Lower lobe of right lung (tissue), 2 donors: Measurements from ENCODE around the gene ACSS1. TPM values are rescaled to one million over a fixed set of nuclear protein-coding genes. Genes with fewer than 3 reads are reported as not detected.

Experiments used
- ATAC-seq, 2 donors: fragments of 200-7000 bp; cut with Tn5 transposase; one replicate each; pipeline ENCODE4 v1.9.1; 2020 to 2022; ENCODE audit warnings: mild to moderate bottlenecking in 2 of 2, moderate library complexity in 2 of 2
- DNase-seq: peaks from one replicate; pipeline ENCODE4 v3.0.0-alpha.2; 2020
- H3K27ac ChIP-seq: fragments of 200-600 bp; one replicate; pipeline ENCODE4 v1.8.0; 2022
- H3K27me3 ChIP-seq: fragments of 200-600 bp; one replicate; pipeline ENCODE4 v1.8.0; 2022; ENCODE audit warnings: low read depth
- H3K36me3 ChIP-seq: fragments of 200-600 bp; one replicate; pipeline ENCODE4 v1.8.0; 2022; ENCODE audit warnings: mild to moderate bottlenecking
- H3K4me1 ChIP-seq: fragments of 200-600 bp; one replicate; pipeline ENCODE4 v1.8.0; 2022
- H3K4me3 ChIP-seq: fragments of 200-600 bp; one replicate; pipeline ENCODE4 v1.8.0; 2022; ENCODE audit warnings: mild to moderate bottlenecking
- H3K9me3 ChIP-seq: fragments of 200-600 bp; one replicate; pipeline ENCODE4 v1.8.0; 2022
- CTCF ChIP-seq: fragments of 200-600 bp; IDR thresholded peaks from one replicate; pipeline ENCODE4 v1.8.0; 2022; ENCODE audit warnings: antibody characterized with exemption, mild to moderate bottlenecking
- intact Hi-C: fragments of 100-400 bp; cut with DNase I; formaldehyde crosslinking; loops from one replicate; pipeline ENCODE4 v1.11.0; 2022
- total RNA-seq: library from RNA; stranded (reverse); fragmentation: NEBNext Ultra II Directional; extraction: Animal tissue kit (Norgen Biotek cat#: 25700); gene quantifications from one replicate; pipeline ENCODE4 v1.2.1, GENCODE V29; 2021
- donor health status: DM: no; HTN: yes; CAD: no; lungs with severe emphysema.

Gene ACSS1
- total RNA-seq, 1 donor from 2014 or later, result 41.8 TPM

GRCh38 chr20:25049261-25050060 is 8.5 kb downstream of the ACSS1 start:
- intact Hi-C loops, result no loop called here
- TF ChIP-seq CTCF, result no peak
- no peaks in the 10 kb centered on the region for H3K9me3 ChIP-seq
- no peaks in the 10 kb centered on the region for H3K27me3 ChIP-seq
- ATAC-seq, result no peak
- H3K36me3 ChIP-seq, result peaks cover 31% of the 10 kb centered on the region
- DNase-seq, result no peak
- no peak overlapping the region for H3K27ac ChIP-seq
- H3K4me1 ChIP-seq, result peaks cover 82% of the 10 kb centered on the region
- no peak overlapping the region for H3K4me3 ChIP-seq

- no peaks in the 10 kb centered on the region for H3K27me3 ChIP-seq
- H3K4me3 ChIP-seq, result no peak overlapping the region
- H3K27ac ChIP-seq, result no peak overlapping the region
- peaks cover 73% of the 10 kb centered on the region for H3K4me1 ChIP-seq
- TF ChIP-seq CTCF, result no peak
- intact Hi-C loops, result no loop called here
- ATAC-seq, result peak; percentile 47 to 61
- H3K9me3 ChIP-seq, result no peaks in the 10 kb centered on the region
- peak; percentile 64 for DNase-seq
- peaks cover 36% of the 10 kb centered on the region for H3K36me3 ChIP-seq
These were observed 9.4 kb downstream of the ACSS1 start for GRCh38 chr20:25048519-25048952.

- ATAC-seq (peak; percentile 2 to 52), DNase-seq (peak; percentile 62)
- intact Hi-C loops, result no loop called here
- TF ChIP-seq CTCF, result no peak
- H3K27ac ChIP-seq, result no peak overlapping the region
- H3K27me3 ChIP-seq, result no peaks in the 10 kb centered on the region
- peaks cover 36% of the 10 kb centered on the region for H3K36me3 ChIP-seq
- H3K9me3 ChIP-seq, result no peaks in the 10 kb centered on the region
- no peak overlapping the region for H3K4me3 ChIP-seq
- H3K4me1 ChIP-seq, result peaks cover 73% of the 10 kb centered on the region
These were observed 10.2 kb downstream of the ACSS1 start for GRCh38 chr20:25047766-25048165.

GRCh38 chr20:25046736-25047666 is 10.9 kb downstream of the ACSS1 start:
- DNase-seq (peak; percentile 31), ATAC-seq (no peak)
- no peak for TF ChIP-seq CTCF
- Histone ChIP-seq H3K4me1 (peaks cover 73% of the 10 kb centered on the region), H3K27ac (no peak overlapping the region), H3K9me3 (no peaks in the 10 kb centered on the region), H3K4me3 (no peak overlapping the region), H3K27me3 (no peaks in the 10 kb centered on the region), H3K36me3 (peaks cover 36% of the 10 kb centered on the region)
- intact Hi-C loops, result no loop called here

- peaks cover 36% of the 10 kb centered on the region for H3K36me3 ChIP-seq
- TF ChIP-seq CTCF, result no peak
- no peaks in the 10 kb centered on the region for H3K27me3 ChIP-seq
- intact Hi-C loops, result no loop called here
- no peak overlapping the region for H3K27ac ChIP-seq
- DNase-seq, result peak; percentile 46
- H3K4me3 ChIP-seq, result no peak overlapping the region
- ATAC-seq, result peak in 1 of 2 donors; percentile 14
- no peaks in the 10 kb centered on the region for H3K9me3 ChIP-seq
- peaks cover 74% of the 10 kb centered on the region for H3K4me1 ChIP-seq
These were observed 11.7 kb downstream of the ACSS1 start for GRCh38 chr20:25046181-25046641.
